ENCODE results near the gene MYO15A.

DNA sequence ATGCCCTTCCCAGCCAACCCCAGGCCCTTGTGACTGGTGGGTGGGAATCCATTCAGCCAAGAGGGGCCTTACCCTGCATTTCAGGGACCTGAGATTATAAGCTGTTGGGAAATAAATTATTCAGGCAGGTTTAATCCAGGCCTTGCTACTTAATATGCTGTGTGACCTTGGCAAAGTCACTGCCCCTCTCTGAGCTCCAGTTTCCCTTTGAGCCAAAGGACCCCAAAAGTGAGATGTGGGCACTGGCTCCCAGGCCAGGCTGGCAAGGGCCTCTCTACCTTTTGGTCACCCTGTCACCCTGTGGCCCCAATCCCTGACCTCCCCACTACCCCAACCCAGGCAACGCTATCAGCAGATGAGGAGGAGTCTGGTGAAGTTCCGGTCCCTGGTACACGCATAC lies 33.9 kb downstream of the MYO15A start:
- TF ChIP-seq, protein P1, sequence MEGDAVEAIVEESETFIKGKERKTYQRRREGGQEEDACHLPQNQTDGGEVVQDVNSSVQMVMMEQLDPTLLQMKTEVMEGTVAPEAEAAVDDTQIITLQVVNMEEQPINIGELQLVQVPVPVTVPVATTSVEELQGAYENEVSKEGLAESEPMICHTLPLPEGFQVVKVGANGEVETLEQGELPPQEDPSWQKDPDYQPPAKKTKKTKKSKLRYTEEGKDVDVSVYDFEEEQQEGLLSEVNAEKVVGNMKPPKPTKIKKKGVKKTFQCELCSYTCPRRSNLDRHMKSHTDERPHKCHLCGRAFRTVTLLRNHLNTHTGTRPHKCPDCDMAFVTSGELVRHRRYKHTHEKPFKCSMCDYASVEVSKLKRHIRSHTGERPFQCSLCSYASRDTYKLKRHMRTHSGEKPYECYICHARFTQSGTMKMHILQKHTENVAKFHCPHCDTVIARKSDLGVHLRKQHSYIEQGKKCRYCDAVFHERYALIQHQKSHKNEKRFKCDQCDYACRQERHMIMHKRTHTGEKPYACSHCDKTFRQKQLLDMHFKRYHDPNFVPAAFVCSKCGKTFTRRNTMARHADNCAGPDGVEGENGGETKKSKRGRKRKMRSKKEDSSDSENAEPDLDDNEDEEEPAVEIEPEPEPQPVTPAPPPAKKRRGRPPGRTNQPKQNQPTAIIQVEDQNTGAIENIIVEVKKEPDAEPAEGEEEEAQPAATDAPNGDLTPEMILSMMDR (IDR thresholded peaks at IDR 0.05), result no peak
- no peak for TF ChIP-seq POLR2A (IDR thresholded peaks at IDR 0.05)
